ENCODE measurements around the gene CYBC1.

CYBC1 gene

GRCh38 chr17:82450357-82451106 lies at the start of gene CYBC1:
CYBC1 (minus strand) TSS chr17:82450752; CDS start chr17:82449254, 1,498 bp downstream.
- DNase-seq, result peak; percentile 91

GRCh38 chr17:82497483-82498405 lies 47.2 kb upstream of the CYBC1 start:
- peak; percentile 23 for DNase-seq

DNA sequence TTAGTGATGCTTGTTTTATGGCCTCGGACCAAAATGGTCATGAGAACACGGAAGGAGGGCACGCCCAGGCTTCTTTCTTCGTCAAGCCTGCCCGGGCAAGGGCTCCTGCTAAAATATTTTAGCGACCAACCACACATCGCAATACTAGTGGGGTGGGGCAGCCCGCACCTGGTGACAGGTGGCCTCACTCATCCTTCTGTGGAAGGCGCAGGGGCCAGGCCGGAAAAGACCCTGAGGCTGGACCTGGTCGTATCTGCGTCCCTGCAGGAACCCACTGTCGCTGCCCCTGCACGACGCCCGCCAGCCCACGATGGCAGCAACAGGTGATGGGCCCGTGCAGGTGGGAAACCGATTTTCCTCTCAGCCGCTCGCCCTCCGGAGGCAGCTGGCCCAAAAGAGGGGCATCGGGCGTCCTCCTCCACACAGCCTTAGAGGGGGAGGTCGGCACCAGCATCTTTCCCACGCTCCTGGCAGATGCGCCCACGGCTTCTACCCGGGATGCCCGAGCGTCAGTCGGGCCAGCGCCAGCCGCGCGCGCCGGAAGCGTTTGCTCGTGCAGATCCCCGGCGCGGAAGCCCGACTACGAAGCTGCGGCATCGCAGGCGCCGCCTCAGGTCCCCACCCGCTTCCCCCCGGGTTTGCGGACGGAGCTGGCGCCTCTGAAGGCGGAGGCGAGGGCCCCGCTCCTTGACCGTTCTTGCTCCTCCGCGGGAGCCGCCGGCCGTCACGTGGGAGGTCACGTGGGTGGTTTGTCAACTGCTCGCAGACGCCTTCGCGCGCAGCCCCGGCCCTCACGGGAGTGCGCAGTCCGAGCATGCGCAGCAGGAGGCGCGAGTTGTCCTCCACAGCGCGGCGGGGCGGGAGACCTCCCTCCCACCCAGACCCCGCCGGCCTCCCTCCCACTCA lies 46.2 kb upstream of the CYBC1 start:
- DNase-seq, result peak; percentile 81

GRCh38 chr17:82495844-82496528 lies 45.4 kb upstream of the CYBC1 start:
- no peak for DNase-seq

GRCh38 chr17:82494236-82495055 lies 43.9 kb upstream of the CYBC1 start:
- peak; percentile 82 for DNase-seq

GRCh38 chr17:82493226-82493781 lies 42.8 kb upstream of the CYBC1 start:
- DNase-seq, result no peak

- DNase-seq, result no peak
These were observed 42.2 kb upstream of the CYBC1 start for GRCh38 chr17:82492643-82493225.

DNA sequence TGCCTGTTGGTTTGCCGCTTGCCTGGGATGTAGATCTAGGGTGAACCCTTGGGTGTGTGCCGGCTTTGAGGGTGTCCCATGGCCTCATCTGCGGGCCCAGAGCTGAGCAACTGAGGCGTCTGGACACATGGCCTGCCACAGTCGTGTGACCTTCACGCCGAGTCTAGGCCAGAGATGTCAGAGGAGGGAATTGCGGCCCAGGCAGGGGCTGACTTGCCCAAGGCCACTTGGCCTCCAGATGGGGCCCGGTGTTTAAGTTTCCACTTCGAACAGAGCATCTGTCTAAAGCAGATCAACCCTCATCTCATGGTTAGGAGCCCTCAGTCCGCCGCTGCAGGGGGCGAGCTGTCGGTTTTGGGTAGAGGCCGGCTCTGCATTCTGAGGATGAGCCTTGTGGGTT lies 41.0 kb upstream of the CYBC1 start:
- no peak for DNase-seq

- no peak for DNase-seq
These were observed 40.6 kb upstream of the CYBC1 start for GRCh38 chr17:82491196-82491530.

DNA sequence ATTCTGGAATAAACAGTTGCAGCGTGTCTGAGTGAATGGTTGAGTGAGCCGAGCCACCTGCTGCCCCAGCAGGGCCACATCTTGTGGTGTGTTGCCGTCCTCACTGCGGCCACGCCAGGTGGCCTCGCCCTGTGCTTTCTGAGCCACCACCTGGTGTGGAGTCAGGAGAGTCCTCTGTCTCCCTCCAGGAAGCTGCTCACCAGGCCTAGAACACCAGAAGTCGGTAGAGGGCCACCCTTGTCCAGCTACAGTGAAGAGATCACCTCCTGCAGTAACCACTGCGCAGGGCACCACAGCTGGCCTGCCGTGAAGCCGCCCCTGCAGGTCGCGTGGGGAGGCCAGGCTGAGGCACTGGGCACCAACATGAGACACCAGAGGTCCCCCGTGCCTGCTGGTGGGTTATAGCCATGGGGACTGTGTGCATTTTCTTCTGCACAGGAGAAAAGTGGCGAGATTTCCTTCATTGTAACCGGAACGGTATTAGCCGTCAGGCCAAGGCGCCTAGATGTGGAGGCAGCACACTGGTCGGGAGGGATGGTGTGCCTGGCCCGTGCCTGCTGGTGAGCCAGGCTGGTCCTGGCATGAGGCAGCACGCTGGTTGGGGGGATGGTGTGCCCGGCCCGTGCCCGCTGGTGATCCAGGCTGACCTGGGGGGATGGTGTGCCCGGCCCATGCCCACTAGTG lies 40.1 kb upstream of the CYBC1 start:
- no peak for DNase-seq

DNA sequence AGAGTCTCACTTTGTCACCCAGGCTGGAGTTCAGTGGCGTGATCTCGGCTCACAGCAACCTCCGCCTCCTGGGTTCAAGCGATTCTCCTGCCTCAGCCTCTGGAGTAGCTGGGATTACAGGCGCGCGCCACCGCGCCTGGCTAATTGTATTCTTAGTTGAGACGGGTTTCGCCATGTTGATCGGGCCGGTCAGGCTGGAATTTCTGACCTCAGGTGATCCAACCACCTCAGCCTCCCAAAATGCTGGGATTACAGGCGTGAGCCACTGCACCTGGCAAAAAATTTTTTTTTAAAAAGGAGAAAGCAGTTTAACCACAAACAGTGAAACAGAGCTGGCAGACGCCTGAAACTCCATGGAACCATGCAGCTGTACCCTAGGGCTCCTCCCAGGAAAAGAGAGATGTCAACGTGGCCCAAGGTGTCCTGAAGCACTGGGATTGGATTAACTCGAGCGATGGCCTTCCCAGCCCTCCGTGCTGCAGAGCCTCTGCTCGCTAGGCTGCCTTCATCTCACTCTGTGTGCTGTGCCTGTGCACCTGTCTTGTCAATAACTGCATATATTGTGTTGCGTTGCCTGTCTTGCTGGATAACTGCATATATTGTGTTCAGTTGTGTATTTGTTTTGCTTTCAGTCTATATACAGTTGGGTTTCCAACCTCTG lies 39.4 kb upstream of the CYBC1 start:
- no peak for DNase-seq

GRCh38 chr17:82489117-82489516 lies 38.6 kb upstream of the CYBC1 start:
- DNase-seq, result no peak

- DNase-seq, result no peak
These were observed 37.4 kb upstream of the CYBC1 start for GRCh38 chr17:82487910-82488309.

DNA sequence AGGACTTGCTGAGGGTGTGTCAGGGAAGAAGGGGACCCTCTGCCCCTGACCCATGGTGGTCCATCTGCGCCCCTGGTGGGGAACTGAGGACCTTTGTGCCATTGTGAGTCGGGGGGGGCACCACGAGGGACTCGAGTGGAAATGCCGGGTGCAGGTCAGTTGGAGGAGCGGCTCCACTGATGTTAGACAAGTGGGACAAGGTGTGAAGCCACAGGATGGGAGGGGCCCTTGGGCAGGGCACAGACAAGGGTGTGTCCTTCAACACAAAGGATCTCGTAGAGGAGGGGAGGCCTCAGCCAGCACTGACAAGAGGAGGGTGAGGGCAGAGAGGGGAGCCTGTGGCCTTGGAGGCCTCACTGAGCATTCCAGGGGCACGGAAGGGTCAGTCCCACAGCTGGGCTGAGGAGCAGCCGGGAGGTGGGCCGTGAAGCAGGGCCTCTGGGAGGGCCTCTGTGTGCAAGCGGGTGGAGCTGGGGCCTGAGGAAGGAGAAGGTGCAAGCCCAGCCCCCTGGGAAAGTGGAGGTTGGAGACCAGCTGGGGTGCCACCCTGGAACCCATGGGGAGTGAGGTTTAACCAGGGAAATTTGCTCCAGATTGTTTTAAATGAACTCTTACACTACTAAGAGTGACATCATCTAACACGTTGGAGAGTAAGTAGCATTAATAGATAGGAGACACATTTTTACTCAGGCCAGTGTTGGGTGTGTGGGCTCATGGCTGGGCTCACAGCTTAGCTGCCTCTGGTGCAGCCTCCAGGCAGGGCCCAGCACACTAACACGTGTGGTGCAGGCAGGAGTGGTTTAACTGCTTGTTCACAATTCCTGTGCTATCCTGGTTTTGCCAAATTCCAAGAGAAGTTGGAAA lies 35.9 kb upstream of the CYBC1 start:
- DNase-seq, result no peak

- no peak for DNase-seq
These were observed 33.3 kb upstream of the CYBC1 start for GRCh38 chr17:82483836-82484235.

GRCh38 chr17:82483204-82483660 lies 32.7 kb upstream of the CYBC1 start:
- DNase-seq, result no peak

- no peak for DNase-seq
These were observed 29.8 kb upstream of the CYBC1 start for GRCh38 chr17:82480318-82480717.

- no peak for DNase-seq
These were observed 29.1 kb upstream of the CYBC1 start for GRCh38 chr17:82479602-82480001.
